Urinary bladder (tissue), 4 donors: ENCODE results near the gene BDKRB2. TPM values are rescaled to one million over a fixed set of nuclear protein-coding genes. Genes with fewer than 3 reads are reported as not detected.

Experiments used
- DNase-seq: peaks from one replicate; pipeline ENCODE4 v3.0.0-alpha.2; 2015; ENCODE audit errors: extremely low spot score
- H3K27ac ChIP-seq: one replicate; pipeline ENCODE4 v1.5.1; 2013; ENCODE audit warnings: low read depth, mild to moderate bottlenecking, moderate library complexity
- H3K36me3 ChIP-seq: one replicate; pipeline ENCODE4 v1.6.1; 2013; ENCODE audit warnings: mild to moderate bottlenecking, moderate library complexity; ENCODE audit not compliant: insufficient read depth
- H3K4me1 ChIP-seq: one replicate; pipeline ENCODE4 v1.6.1; 2013; ENCODE audit warnings: mild to moderate bottlenecking, moderate library complexity; ENCODE audit not compliant: insufficient read depth
- H3K4me3 ChIP-seq: one replicate; pipeline ENCODE4 v1.5.1; 2013; ENCODE audit warnings: low read depth, low read length
- WGBS: extraction: QIAGEN DNeasy Blood & Tissue Kit; methylation state at CpG from one replicate; pipeline ENCODE4 v1.1.7; 2013; 5-methylcytosine and 5-hydroxymethylcytosine counted together
- polyA plus RNA-seq: library from polyadenylated mRNA; stranded (reverse); fragments of 200-250 nt; gene quantifications from one replicate; pipeline ENCODE4 v1.2.3, GENCODE V29; 2013
- total RNA-seq: library from RNA; depleted of rRNA; stranded (reverse); fragments of >200 nt; gene quantifications from one replicate; pipeline ENCODE4 v1.2.3, GENCODE V29; 2014
- donor health status: healthy with polysubstance abuse.
- donor health status: healthy.

Gene BDKRB2
- total and polyA plus RNA-seq, 2 donors = 10.5 to 30.5 TPM

- no peaks in the 10 kb centered on the region for H3K4me1 ChIP-seq
- no peak for DNase-seq
- peak overlapping the region; percentile 3 for H3K27ac ChIP-seq
- no peak overlapping the region for H3K4me3 ChIP-seq
- no peaks in the 10 kb centered on the region for H3K36me3 ChIP-seq
- 56% methylated on average over 9 of the region's 9 CpGs for WGBS
These were observed 6.1 kb upstream of the BDKRB2 start for GRCh38 chr14:96198430-96199130.

GRCh38 chr14:96201157-96201556, 3.5 kb upstream of the BDKRB2 start:
- no peak overlapping the region for H3K4me3 ChIP-seq
- no peaks in the 10 kb centered on the region for H3K4me1 ChIP-seq
- no peak overlapping the region for H3K27ac ChIP-seq
- DNase-seq = no peak
- WGBS = 96% methylated on average over 8 of the region's 8 CpGs
- H3K36me3 ChIP-seq = no peaks in the 10 kb centered on the region

GRCh38 chr14:96201965-96202364, 2.7 kb upstream of the BDKRB2 start:
- H3K4me1 ChIP-seq = no peaks in the 10 kb centered on the region
- H3K36me3 ChIP-seq = no peaks in the 10 kb centered on the region
- no peak for DNase-seq
- H3K4me3 ChIP-seq = no peak overlapping the region
- H3K27ac ChIP-seq = no peak overlapping the region
- 83% methylated on average over 10 of the region's 10 CpGs for WGBS

- Histone ChIP-seq H3K36me3 (no peaks in the 10 kb centered on the region), H3K4me3 (no peak overlapping the region), H3K27ac (no peak overlapping the region), H3K4me1 (no peaks in the 10 kb centered on the region)
- DNase-seq = no peak
- 96% methylated on average over 11 of the region's 11 CpGs for WGBS
These were observed 2.1 kb upstream of the BDKRB2 start for GRCh38 chr14:96202441-96203094.

GRCh38 chr14:96203116-96203515, 1.5 kb upstream of the BDKRB2 start:
- Histone ChIP-seq H3K4me1 (no peaks in the 10 kb centered on the region), H3K4me3 (no peak overlapping the region), H3K27ac (no peak overlapping the region), H3K36me3 (no peaks in the 10 kb centered on the region)
- 96% methylated on average over 3 of the region's 3 CpGs for WGBS
- DNase-seq = no peak

GRCh38 chr14:96203635-96204034, 1.0 kb upstream of the BDKRB2 start:
- H3K36me3 ChIP-seq = no peaks in the 10 kb centered on the region
- no peaks in the 10 kb centered on the region for H3K4me1 ChIP-seq
- peak overlapping the region; percentile 12 for H3K27ac ChIP-seq
- H3K4me3 ChIP-seq = no peak overlapping the region
- DNase-seq = no peak
- WGBS = 86% methylated on average over 1 of the region's 1 CpG

GRCh38 chr14:96205059-96205977, 679 bp downstream of the BDKRB2 start:
- Histone ChIP-seq H3K27ac (peak overlapping the region; percentile 57), H3K4me1 (no peaks in the 10 kb centered on the region), H3K36me3 (no peaks in the 10 kb centered on the region), H3K4me3 (peak overlapping the region; percentile 45)
- WGBS = 24% methylated on average over 21 of the region's 21 CpGs
- no peak for DNase-seq

GRCh38 chr14:96205978-96206360, 1.3 kb downstream of the BDKRB2 start:
- Histone ChIP-seq H3K27ac (peak overlapping the region; percentile 57), H3K4me1 (no peaks in the 10 kb centered on the region), H3K36me3 (no peaks in the 10 kb centered on the region), H3K4me3 (peak overlapping the region; percentile 45)
- DNase-seq = no peak
- WGBS = 14% methylated on average over 6 of the region's 6 CpGs

- H3K27ac ChIP-seq = peak overlapping the region; percentile 57
- H3K4me1 ChIP-seq = no peaks in the 10 kb centered on the region
- WGBS = 54% methylated on average over 8 of the region's 8 CpGs
- H3K36me3 ChIP-seq = no peaks in the 10 kb centered on the region
- DNase-seq = no peak
- peak overlapping the region; percentile 45 for H3K4me3 ChIP-seq
These were observed 1.8 kb downstream of the BDKRB2 start for GRCh38 chr14:96206461-96206860.

GRCh38 chr14:96207686-96208085, 3.0 kb downstream of the BDKRB2 start:
- H3K4me1 ChIP-seq = no peaks in the 10 kb centered on the region
- 90% methylated on average over 5 of the region's 5 CpGs for WGBS
- H3K4me3 ChIP-seq = no peak overlapping the region
- no peak overlapping the region for H3K27ac ChIP-seq
- H3K36me3 ChIP-seq = no peaks in the 10 kb centered on the region
- no peak for DNase-seq

- no peaks in the 10 kb centered on the region for H3K4me1 ChIP-seq
- WGBS = 91% methylated on average over 12 of the region's 12 CpGs
- H3K4me3 ChIP-seq = no peak overlapping the region
- H3K36me3 ChIP-seq = no peaks in the 10 kb centered on the region
- no peak overlapping the region for H3K27ac ChIP-seq
- no peak for DNase-seq
These were observed 4.1 kb downstream of the BDKRB2 start for GRCh38 chr14:96208739-96209138.

- peaks cover 3% of the 10 kb centered on the region for H3K36me3 ChIP-seq
- DNase-seq = no peak
- H3K27ac ChIP-seq = no peak overlapping the region
- H3K4me1 ChIP-seq = no peaks in the 10 kb centered on the region
- H3K4me3 ChIP-seq = no peak overlapping the region
These were observed 7.5 kb downstream of the BDKRB2 start for GRCh38 chr14:96212140-96212539.

- 94% methylated on average over 4 of the region's 4 CpGs for WGBS
- H3K4me3 ChIP-seq = no peak overlapping the region
- H3K27ac ChIP-seq = no peak overlapping the region
- no peak for DNase-seq
- H3K36me3 ChIP-seq = peaks cover 3% of the 10 kb centered on the region
- H3K4me1 ChIP-seq = no peaks in the 10 kb centered on the region
These were observed 8.3 kb downstream of the BDKRB2 start for GRCh38 chr14:96212896-96213295.
